Adrenal gland (tissue), 12 donors: ENCODE data around the gene BACH2. TPM values are rescaled to one million over a fixed set of nuclear protein-coding genes. Genes with fewer than 3 reads are reported as not detected.

Experiments
- DNase-seq, 7 donors: peaks; one replicate each; pipeline ENCODE4 v3.0.0-alpha.2; 2019 to 2020
- H3K27ac ChIP-seq, 5 donors: fragments of 200-600 bp; sonication (generic) in 4 of 5; 1 replicate in 3 of 5; 2 replicates in 2 of 5; pipeline versions ENCODE4 v1.5.1 to v1.8.0; 2016 to 2020; ENCODE audit warnings: mild to moderate bottlenecking in 1 of 5
- H3K27me3 ChIP-seq: fragments of 200-600 bp; 2 replicates; pipeline ENCODE4 v1.8.0; 2021
- H3K36me3 ChIP-seq, 2 donors: fragments of 200-600 bp; replicated peaks in 1 of 2; 1 replicate in 1 of 2; 2 replicates in 1 of 2; pipeline versions ENCODE4 v1.5.1 to v1.8.0; 2018 to 2022
- H3K4me1 ChIP-seq, 2 donors: fragments of 200-600 bp; replicated peaks in 1 of 2; 1 replicate in 1 of 2; 2 replicates in 1 of 2; pipeline versions ENCODE4 v1.5.1 to v1.8.0; 2018 to 2021
- H3K4me3 ChIP-seq, 4 donors: fragments of 200-600 bp; sonication (generic) in 3 of 4; one replicate each; pipeline ENCODE4 v1.5.1; 2016 to 2018
- H3K9me3 ChIP-seq, 3 donors: fragments of 200-600 bp; sonication (generic) in 1 of 3; replicated peaks in 1 of 3; 1 replicate in 2 of 3; 2 replicates in 1 of 3; pipeline versions ENCODE4 v1.5.1 to v1.8.0; 2016 to 2021
- CTCF ChIP-seq, 6 experiments: fragments of 450-650 bp in 4 of 6; fragments of 200-600 bp in 2 of 6; sonication (generic) in 1 of 6; IDR thresholded peaks; 1 replicate in 5 of 6; 2 replicates in 1 of 6; pipeline versions ENCODE4 v1.5.1 to v1.8.0; 2016 to 2021; ENCODE audit warnings: antibody characterized with exemption in 6 of 6, mild to moderate bottlenecking in 2 of 6, moderate library complexity in 1 of 6
- POLR2A ChIP-seq, 2 donors: fragments of 450-650 bp; IDR thresholded peaks; one replicate each; pipeline ENCODE4 v1.6.1; 2017; ENCODE audit warnings: antibody characterized with exemption in 2 of 2, mild to moderate bottlenecking in 2 of 2, moderate library complexity in 1 of 2
- WGBS, 4 donors: extraction: QIAGEN DNeasy Blood & Tissue Kit in 2 of 4; methylation state at CpG; one replicate each; pipeline versions ENCODE4 v1.1.5 to v1.1.7; 2013 to 2017; 5-methylcytosine and 5-hydroxymethylcytosine counted together
- intact Hi-C, 2 donors: fragments of 100-400 bp; cut with DNase I; formaldehyde crosslinking; loops; one replicate each; pipeline versions ENCODE4 v1.14.1 to v1.15.0; 2022 to 2023
- polyA plus RNA-seq, 3 donors: library from polyadenylated mRNA; stranded (reverse); fragments of 200-250 nt in 2 of 3; fragments of 350-450 nt in 1 of 3; fragmentation: Illumina TruSeq in 1 of 3; extraction: RNeasy Lipid Tissue Mini Kit (QIAGEN cat#74804) in 1 of 3; gene quantifications; one replicate each; pipeline ENCODE4 v1.2.3, GENCODE V29; 2013 to 2014
- total RNA-seq, 9 donors: library from RNA; depleted of rRNA in 4 of 9; stranded (reverse); fragments of >200 nt in 4 of 9; fragments of 120-200 nt in 1 of 9; fragmentation: NEBNext Ultra II Directional in 1 of 9; extraction: Animal tissue kit (Norgen Biotek cat#: 25700) in 1 of 9; gene quantifications; one replicate each; pipeline versions ENCODE4 v1.1.0 to v1.2.4, GENCODE V29; 2013 to 2023
- donor health status: healthy with polysubstance abuse.
- donor health status: Bipolar disorder and iron deficiency.
- donor health status: DM: yes; HTN: yes; CAD: no.
- donor health status: DM: no; HTN: no; CAD: no.
- donor health status: DM: no; HTN: no; CAD: no.
- donor health status: DM: yes; HTN: yes; CAD: no.

The BACH2 gene
- total and polyA plus RNA-seq, 12 donors = 0.08 to 2.9 (median 0.83) TPM

DNA sequence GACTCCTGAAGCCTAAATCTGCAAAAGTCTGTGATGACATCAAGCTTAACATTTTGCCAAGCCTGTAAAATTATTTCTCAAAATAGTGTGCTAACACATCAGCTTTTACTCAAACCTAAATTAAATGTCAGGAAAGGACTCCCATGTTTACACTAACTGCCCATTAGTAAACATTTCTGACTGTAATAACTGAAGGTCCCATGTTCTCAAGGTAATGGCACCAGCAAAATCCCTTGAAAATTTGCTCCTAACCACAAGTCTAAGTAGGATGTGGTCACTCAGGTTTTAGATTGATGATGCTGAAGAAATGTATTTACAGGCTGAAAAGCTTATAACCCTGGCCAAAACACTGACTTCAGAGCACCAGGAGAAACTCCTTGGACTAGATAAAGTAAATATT, 33.0 kb downstream of the BACH2 start:
- no peak for DNase-seq
- intact Hi-C loops = no loop called here
- no peaks in the 10 kb centered on the region for H3K4me1 ChIP-seq
- no peaks in the 10 kb centered on the region for H3K36me3 ChIP-seq
- H3K27me3 ChIP-seq = no peaks in the 10 kb centered on the region
- no peak overlapping the region for H3K4me3 ChIP-seq
- no peak for TF ChIP-seq POLR2A (IDR thresholded peaks at IDR 0.05)
- TF ChIP-seq CTCF (IDR thresholded peaks at IDR 0.05) = no peak
- H3K9me3 ChIP-seq = no peaks in the 10 kb centered on the region
- H3K27ac ChIP-seq = no peak overlapping the region

GRCh38 chr6:90261801-90262200, 34.8 kb downstream of the BACH2 start:
- H3K27ac ChIP-seq = no peak overlapping the region
- no peak overlapping the region for H3K4me3 ChIP-seq
- no peak for TF ChIP-seq CTCF (IDR thresholded peaks at IDR 0.05)
- TF ChIP-seq POLR2A (IDR thresholded peaks at IDR 0.05) = no peak
- intact Hi-C loops = no loop called here
- WGBS, 4 donors = 89 to 100% (median 96%) methylated on average over 2 of the region's 2 CpGs
- H3K4me1 ChIP-seq = no peaks in the 10 kb centered on the region
- H3K27me3 ChIP-seq = no peaks in the 10 kb centered on the region
- no peaks in the 10 kb centered on the region for H3K36me3 ChIP-seq
- H3K9me3 ChIP-seq = no peaks in the 10 kb centered on the region
- no peak for DNase-seq

- intact Hi-C loops = no loop called here
- Histone ChIP-seq H3K36me3 (no peaks in the 10 kb centered on the region), H3K27me3 (no peaks in the 10 kb centered on the region), H3K4me3 (no peak overlapping the region), H3K27ac (no peak overlapping the region), H3K4me1 (no peaks in the 10 kb centered on the region), H3K9me3 (no peaks in the 10 kb centered on the region)
- 87 to 100% (median 93%) methylated on average over 1 of the region's 1 CpG for WGBS, 4 donors
- DNase-seq = no peak
- TF ChIP-seq POLR2A (IDR thresholded peaks at IDR 0.05) (no peak), CTCF (IDR thresholded peaks at IDR 0.05) (no peak)
Observed at GRCh38 chr6:90257486-90257738, 39.2 kb downstream of the BACH2 start.

GRCh38 chr6:90256698-90257485, 39.8 kb downstream of the BACH2 start:
- 81 to 89% (median 87%) methylated on average over 4 of the region's 4 CpGs for WGBS, 4 donors
- no peak for DNase-seq
- TF ChIP-seq POLR2A (IDR thresholded peaks at IDR 0.05) = no peak
- H3K9me3 ChIP-seq = no peaks in the 10 kb centered on the region
- H3K27ac ChIP-seq = no peak overlapping the region
- no peaks in the 10 kb centered on the region for H3K36me3 ChIP-seq
- intact Hi-C loops = no loop called here
- H3K27me3 ChIP-seq = no peaks in the 10 kb centered on the region
- H3K4me1 ChIP-seq = no peaks in the 10 kb centered on the region
- no peak overlapping the region for H3K4me3 ChIP-seq

- Histone ChIP-seq H3K36me3 (no peaks in the 10 kb centered on the region), H3K9me3 (no peaks in the 10 kb centered on the region), H3K4me3 (no peak overlapping the region), H3K27me3 (no peaks in the 10 kb centered on the region), H3K4me1 (no peaks in the 10 kb centered on the region), H3K27ac (no peak overlapping the region)
- WGBS, 4 donors = 77 to 78% (median 77%) methylated on average over 2 of the region's 2 CpGs
- DNase-seq = no peak
- intact Hi-C loops = no loop called here
- TF ChIP-seq POLR2A (IDR thresholded peaks at IDR 0.05) = no peak
- TF ChIP-seq CTCF (IDR thresholded peaks at IDR 0.05) = no peak
Observed at GRCh38 chr6:90253631-90254030, 43.0 kb downstream of the BACH2 start.
